Neural cell (in vitro differentiated cells): ENCODE measurements around the gene SHISA2. TPM values are rescaled to one million over a fixed set of nuclear protein-coding genes. Genes with fewer than 3 reads are reported as not detected.

Experiments
- H2AFZ ChIP-seq: fragments of 200-600, 300-800 bp; sonication (generic), shearing (Covaris generic); 2 replicates; pipeline ENCODE4 v1.6.0; 2014; ENCODE audit warnings: low read depth, mild to moderate bottlenecking, antibody characterized with exemption, low read length, moderate library complexity
- H3F3A ChIP-seq: fragments of 200-600 bp; shearing (Covaris generic); 2 replicates; pipeline ENCODE4 v1.6.1; 2016; ENCODE audit warnings: mild to moderate bottlenecking, moderate library complexity, mixed read lengths, antibody characterized with exemption, low read length; ENCODE audit not compliant: insufficient read depth, poor library complexity, severe bottlenecking
- H3K27ac ChIP-seq: fragments of 200-600, 300-800 bp; sonication (generic), shearing (Covaris generic); 2 replicates; pipeline ENCODE4 v1.5.1; 2014; ENCODE audit warnings: mild to moderate bottlenecking, low read length, moderate library complexity
- H3K27me3 ChIP-seq: fragments of 300-800, 200-600 bp; sonication (generic), shearing (Covaris generic); 2 replicates; pipeline ENCODE4 v1.6.0; 2014; ENCODE audit warnings: mild to moderate bottlenecking, low read depth, low read length, moderate library complexity; ENCODE audit not compliant: insufficient read depth
- H3K36me3 ChIP-seq: fragments of 300-800, 200-600 bp; sonication (generic), shearing (Covaris generic); 2 replicates; pipeline ENCODE4 v1.5.1; 2014; ENCODE audit warnings: mild to moderate bottlenecking, antibody characterized with exemption, low read length, moderate library complexity; ENCODE audit not compliant: insufficient read depth
- H3K4me2 ChIP-seq: fragments of 300-800, 200-600 bp; sonication (generic), shearing (Covaris generic); 2 replicates; pipeline ENCODE4 v1.6.0; 2014; ENCODE audit warnings: mild to moderate bottlenecking, low read length
- H3K4me3 ChIP-seq: fragments of 300-800, 200-600 bp; sonication (generic), shearing (Covaris generic); 2 replicates; pipeline ENCODE4 v1.5.1; 2014; ENCODE audit warnings: mild to moderate bottlenecking, low read length, moderate library complexity
- H3K79me2 ChIP-seq: fragments of 200-600 bp; shearing (Covaris generic); replicated peaks from 2 replicates; pipeline ENCODE4 v1.6.0; 2014; ENCODE audit warnings: mild to moderate bottlenecking, low read length, moderate library complexity; ENCODE audit not compliant: insufficient read depth
- H3K9ac ChIP-seq: fragments of 300-800, 200-600 bp; sonication (generic), shearing (Covaris generic); 2 replicates; pipeline ENCODE4 v1.6.1; 2016; ENCODE audit warnings: mild to moderate bottlenecking, low read length, mixed read lengths
- H3K9me2 ChIP-seq: fragments of 200-600 bp; shearing (Covaris generic); 2 replicates; pipeline ENCODE4 v1.6.1; 2016; ENCODE audit warnings: mild to moderate bottlenecking, low read length, mixed read lengths; ENCODE audit not compliant: insufficient read depth
- H3K9me3 ChIP-seq: fragments of 200-600, 300-800 bp; sonication (generic), shearing (Covaris generic); 2 replicates; pipeline ENCODE4 v1.6.1; 2016; ENCODE audit warnings: mild to moderate bottlenecking, mixed run types, low read length, moderate library complexity, mixed read lengths
- H4K20me1 ChIP-seq: fragments of 200-600 bp; shearing (Covaris generic); 2 replicates; pipeline ENCODE4 v1.6.1; 2016; ENCODE audit warnings: mild to moderate bottlenecking, mixed run types; ENCODE audit not compliant: insufficient read depth
- EP300 ChIP-seq: fragments of 450-650 bp; conservative IDR thresholded peaks from 2 replicates; pipeline ENCODE4 v1.6.1; 2014; ENCODE audit warnings: antibody characterized with exemption, mild to moderate bottlenecking, moderate library complexity; ENCODE audit not compliant: poor library complexity, severe bottlenecking
- EZH2 ChIP-seq: fragments of 200-600, 300-800 bp; shearing (Covaris generic), sonication (generic); IDR thresholded peaks from 2 replicates; pipeline ENCODE4 v1.6.1; 2014; ENCODE audit warnings: antibody characterized with exemption, low read length, borderline replicate concordance, mild to moderate bottlenecking; ENCODE audit not compliant: insufficient read depth, poor library complexity, severe bottlenecking
- MXI1 ChIP-seq: fragments of 450-650 bp; conservative IDR thresholded peaks from 2 replicates; pipeline ENCODE4 v1.6.1; 2014; ENCODE audit warnings: antibody characterized with exemption, mild to moderate bottlenecking; ENCODE audit not compliant: poor library complexity, severe bottlenecking
- POLR2AphosphoS5 ChIP-seq: IDR thresholded peaks from 2 replicates; pipeline ENCODE4 v1.6.1; 2012
- RAD21 ChIP-seq: fragments of 450-650 bp; conservative IDR thresholded peaks from 2 replicates; pipeline ENCODE4 v1.6.1; 2014; ENCODE audit warnings: antibody characterized with exemption, mild to moderate bottlenecking, moderate library complexity
- SMC3 ChIP-seq: fragments of 450-650 bp; conservative IDR thresholded peaks from 2 replicates; pipeline ENCODE4 v1.6.1; 2014; ENCODE audit warnings: antibody characterized with exemption, mild to moderate bottlenecking, moderate library complexity; ENCODE audit not compliant: poor library complexity
- TAF1 ChIP-seq: IDR thresholded peaks from 2 replicates; pipeline ENCODE4 v1.6.1; 2012; ENCODE audit warnings: low read depth
- polyA plus RNA-seq: library from polyadenylated mRNA; depleted of rRNA; stranded (reverse); fragments of >200 nt; gene quantifications from 2 replicates; pipeline ENCODE4 v1.2.3, GENCODE V29; 2014
- TF ChIP-seq, protein P1 (sequence below): fragments of 450-650 bp; IDR thresholded peaks from 2 replicates; pipeline ENCODE4 v1.5.1; 2014; ENCODE audit warnings: antibody characterized with exemption, mild to moderate bottlenecking, moderate library complexity; ENCODE audit not compliant: poor library complexity, severe bottlenecking
- TF ChIP-seq, protein P2 (sequence below): IDR thresholded peaks from 2 replicates; pipeline ENCODE4 v1.6.1; 2012; ENCODE audit warnings: borderline replicate concordance

SHISA2 gene
- polyA plus RNA-seq, 1 donor from 2014 or later = 2.3 TPM

DNA sequence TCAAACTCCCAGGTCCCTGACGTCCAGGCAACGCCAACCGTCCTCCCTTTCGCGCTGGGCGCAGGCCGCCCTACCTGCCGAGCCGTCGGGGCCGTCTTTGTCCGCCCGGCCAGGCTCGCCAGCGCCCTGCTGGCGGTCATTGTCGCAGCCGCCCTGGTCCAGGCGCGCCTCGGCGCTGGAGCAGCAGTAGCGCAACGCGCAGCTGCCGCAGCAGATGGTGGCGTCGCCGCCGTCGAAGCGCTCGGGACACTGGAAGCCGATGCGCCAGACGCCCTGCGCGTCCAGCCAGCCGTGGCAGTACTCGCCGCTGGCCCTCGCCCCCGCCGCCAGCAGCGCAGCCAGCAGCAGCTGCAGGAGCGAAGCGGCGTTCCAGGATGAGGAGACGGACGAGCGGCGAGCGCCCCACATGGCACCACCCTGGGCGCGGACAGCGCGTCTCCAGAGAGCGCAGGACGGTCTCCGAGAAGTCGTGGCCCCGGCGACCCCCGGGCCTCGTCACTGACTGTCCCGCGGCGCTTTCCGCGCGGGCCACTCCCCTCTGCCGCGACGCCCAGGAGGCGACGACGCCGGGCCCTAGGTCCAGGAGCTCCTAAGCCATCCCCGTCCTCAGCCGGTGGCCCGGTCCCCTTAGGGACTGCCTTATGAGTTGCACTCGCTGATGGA is 1.1 kb downstream of the SHISA2 start:
- Histone ChIP-seq H3K9me3 (no peaks in the 10 kb centered on the region), H3K9me2 (no peaks in the 10 kb centered on the region), H3K27ac (no peak overlapping the region), H3K9ac (peak overlapping the region; percentile 60), H2AFZ (no peak overlapping the region), H4K20me1 (no peaks in the 10 kb centered on the region), H3K27me3 (peaks cover 22% of the 10 kb centered on the region), H3K36me3 (no peaks in the 10 kb centered on the region), H3K4me2 (no peak overlapping the region), H3K79me2 (peaks cover 48% of the 10 kb centered on the region), H3F3A (peaks cover 8% of the 10 kb centered on the region), H3K4me3 (peak overlapping the region; percentile 71)
- TF ChIP-seq MXI1 (no peak), RAD21 (no peak), POLR2AphosphoS5 (no peak), EP300 (no peak), EZH2 (no peak), SMC3 (no peak), TAF1 (no peak)
- TF ChIP-seq, protein P1, sequence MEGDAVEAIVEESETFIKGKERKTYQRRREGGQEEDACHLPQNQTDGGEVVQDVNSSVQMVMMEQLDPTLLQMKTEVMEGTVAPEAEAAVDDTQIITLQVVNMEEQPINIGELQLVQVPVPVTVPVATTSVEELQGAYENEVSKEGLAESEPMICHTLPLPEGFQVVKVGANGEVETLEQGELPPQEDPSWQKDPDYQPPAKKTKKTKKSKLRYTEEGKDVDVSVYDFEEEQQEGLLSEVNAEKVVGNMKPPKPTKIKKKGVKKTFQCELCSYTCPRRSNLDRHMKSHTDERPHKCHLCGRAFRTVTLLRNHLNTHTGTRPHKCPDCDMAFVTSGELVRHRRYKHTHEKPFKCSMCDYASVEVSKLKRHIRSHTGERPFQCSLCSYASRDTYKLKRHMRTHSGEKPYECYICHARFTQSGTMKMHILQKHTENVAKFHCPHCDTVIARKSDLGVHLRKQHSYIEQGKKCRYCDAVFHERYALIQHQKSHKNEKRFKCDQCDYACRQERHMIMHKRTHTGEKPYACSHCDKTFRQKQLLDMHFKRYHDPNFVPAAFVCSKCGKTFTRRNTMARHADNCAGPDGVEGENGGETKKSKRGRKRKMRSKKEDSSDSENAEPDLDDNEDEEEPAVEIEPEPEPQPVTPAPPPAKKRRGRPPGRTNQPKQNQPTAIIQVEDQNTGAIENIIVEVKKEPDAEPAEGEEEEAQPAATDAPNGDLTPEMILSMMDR = no peak
- TF ChIP-seq, protein P2, sequence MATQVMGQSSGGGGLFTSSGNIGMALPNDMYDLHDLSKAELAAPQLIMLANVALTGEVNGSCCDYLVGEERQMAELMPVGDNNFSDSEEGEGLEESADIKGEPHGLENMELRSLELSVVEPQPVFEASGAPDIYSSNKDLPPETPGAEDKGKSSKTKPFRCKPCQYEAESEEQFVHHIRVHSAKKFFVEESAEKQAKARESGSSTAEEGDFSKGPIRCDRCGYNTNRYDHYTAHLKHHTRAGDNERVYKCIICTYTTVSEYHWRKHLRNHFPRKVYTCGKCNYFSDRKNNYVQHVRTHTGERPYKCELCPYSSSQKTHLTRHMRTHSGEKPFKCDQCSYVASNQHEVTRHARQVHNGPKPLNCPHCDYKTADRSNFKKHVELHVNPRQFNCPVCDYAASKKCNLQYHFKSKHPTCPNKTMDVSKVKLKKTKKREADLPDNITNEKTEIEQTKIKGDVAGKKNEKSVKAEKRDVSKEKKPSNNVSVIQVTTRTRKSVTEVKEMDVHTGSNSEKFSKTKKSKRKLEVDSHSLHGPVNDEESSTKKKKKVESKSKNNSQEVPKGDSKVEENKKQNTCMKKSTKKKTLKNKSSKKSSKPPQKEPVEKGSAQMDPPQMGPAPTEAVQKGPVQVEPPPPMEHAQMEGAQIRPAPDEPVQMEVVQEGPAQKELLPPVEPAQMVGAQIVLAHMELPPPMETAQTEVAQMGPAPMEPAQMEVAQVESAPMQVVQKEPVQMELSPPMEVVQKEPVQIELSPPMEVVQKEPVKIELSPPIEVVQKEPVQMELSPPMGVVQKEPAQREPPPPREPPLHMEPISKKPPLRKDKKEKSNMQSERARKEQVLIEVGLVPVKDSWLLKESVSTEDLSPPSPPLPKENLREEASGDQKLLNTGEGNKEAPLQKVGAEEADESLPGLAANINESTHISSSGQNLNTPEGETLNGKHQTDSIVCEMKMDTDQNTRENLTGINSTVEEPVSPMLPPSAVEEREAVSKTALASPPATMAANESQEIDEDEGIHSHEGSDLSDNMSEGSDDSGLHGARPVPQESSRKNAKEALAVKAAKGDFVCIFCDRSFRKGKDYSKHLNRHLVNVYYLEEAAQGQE = no peak

DNA sequence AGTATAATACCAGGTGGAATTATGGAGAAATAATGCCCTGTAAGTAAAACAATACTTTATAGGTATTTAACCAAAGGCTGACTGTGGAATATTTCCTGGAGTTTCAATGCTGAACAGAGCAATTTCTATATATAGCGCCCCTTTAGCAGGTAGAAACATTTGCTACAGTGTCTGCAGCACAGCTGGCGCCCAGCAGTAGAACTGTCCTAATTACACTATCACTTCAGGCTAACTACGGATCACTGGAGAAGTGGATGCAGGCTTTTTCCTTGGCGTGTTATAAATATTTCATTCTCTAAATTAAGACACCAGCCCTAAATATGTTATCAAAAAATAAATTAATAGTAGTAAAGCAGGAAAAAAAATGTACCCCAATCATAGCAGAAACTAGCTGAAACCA is 3.1 kb downstream of the SHISA2 start:
- Histone ChIP-seq H3K9me3 (no peaks in the 10 kb centered on the region), H3K4me2 (peak overlapping the region; percentile 91), H3K9me2 (no peaks in the 10 kb centered on the region), H3K4me3 (peak overlapping the region; percentile 71), H4K20me1 (no peaks in the 10 kb centered on the region), H3K9ac (peak overlapping the region; percentile 60), H2AFZ (no peak overlapping the region), H3K79me2 (peaks cover 61% of the 10 kb centered on the region), H3K36me3 (no peaks in the 10 kb centered on the region), H3K27ac (no peak overlapping the region), H3K27me3 (peaks cover 22% of the 10 kb centered on the region), H3F3A (peaks cover 8% of the 10 kb centered on the region)
- TF ChIP-seq, protein P2 = no peak
- TF ChIP-seq POLR2AphosphoS5 = peak; percentile 60
